ENCODE measurements around the gene HDHD5.

The HDHD5 gene

GRCh38 chr22:17140826-17141766, 18.0 kb downstream of the HDHD5 start:
- no peaks in the 10 kb centered on the region for H3K27me3 Mint-ChIP-seq
- no peaks in the 10 kb centered on the region for H3K9me3 Mint-ChIP-seq (ENCODE audit: low read depth)
- H3K4me1 Mint-ChIP-seq (ENCODE audit: low read depth): no peaks in the 10 kb centered on the region
- H3K4me3 Mint-ChIP-seq: no peak overlapping the region
- H3K36me3 Mint-ChIP-seq: peaks cover 2% of the 10 kb centered on the region
- H3K27ac Mint-ChIP-seq: no peak overlapping the region

- Mint-ChIP-seq H3K9me3 (ENCODE audit: low read depth) (no peaks in the 10 kb centered on the region), H3K27ac (peak overlapping the region; percentile 38), H3K4me3 (no peak overlapping the region), H3K4me1 (ENCODE audit: low read depth) (no peaks in the 10 kb centered on the region), H3K27me3 (no peaks in the 10 kb centered on the region), H3K36me3 (peaks cover 2% of the 10 kb centered on the region)
These were observed 19.1 kb downstream of the HDHD5 start for GRCh38 chr22:17140022-17140421.

DNA sequence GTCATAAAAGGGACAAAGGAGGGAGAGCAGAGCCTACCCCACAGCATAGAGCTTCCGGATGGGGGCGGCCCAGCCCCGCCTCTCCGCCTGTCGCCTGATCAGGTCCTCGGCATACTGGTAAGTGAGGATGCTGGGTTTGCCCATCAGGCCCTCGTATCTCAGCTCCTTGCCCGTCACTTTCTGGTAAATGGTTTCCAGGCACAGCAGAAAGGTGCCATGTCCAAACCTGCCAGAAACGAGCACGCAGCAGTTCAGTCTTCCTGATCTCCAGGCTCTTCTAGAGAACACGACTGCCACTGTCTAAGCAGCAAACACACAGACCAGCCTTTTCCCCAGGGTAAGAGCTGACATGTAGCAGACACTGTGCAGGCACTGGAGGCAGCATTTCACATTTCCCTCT, 20.6 kb downstream of the HDHD5 start:
- peaks cover 2% of the 10 kb centered on the region for H3K36me3 Mint-ChIP-seq
- H3K27me3 Mint-ChIP-seq: no peaks in the 10 kb centered on the region
- H3K27ac Mint-ChIP-seq: no peak overlapping the region
- no peak overlapping the region for H3K4me3 Mint-ChIP-seq
- H3K4me1 Mint-ChIP-seq (ENCODE audit: low read depth): no peaks in the 10 kb centered on the region
- H3K9me3 Mint-ChIP-seq (ENCODE audit: low read depth): no peaks in the 10 kb centered on the region

DNA sequence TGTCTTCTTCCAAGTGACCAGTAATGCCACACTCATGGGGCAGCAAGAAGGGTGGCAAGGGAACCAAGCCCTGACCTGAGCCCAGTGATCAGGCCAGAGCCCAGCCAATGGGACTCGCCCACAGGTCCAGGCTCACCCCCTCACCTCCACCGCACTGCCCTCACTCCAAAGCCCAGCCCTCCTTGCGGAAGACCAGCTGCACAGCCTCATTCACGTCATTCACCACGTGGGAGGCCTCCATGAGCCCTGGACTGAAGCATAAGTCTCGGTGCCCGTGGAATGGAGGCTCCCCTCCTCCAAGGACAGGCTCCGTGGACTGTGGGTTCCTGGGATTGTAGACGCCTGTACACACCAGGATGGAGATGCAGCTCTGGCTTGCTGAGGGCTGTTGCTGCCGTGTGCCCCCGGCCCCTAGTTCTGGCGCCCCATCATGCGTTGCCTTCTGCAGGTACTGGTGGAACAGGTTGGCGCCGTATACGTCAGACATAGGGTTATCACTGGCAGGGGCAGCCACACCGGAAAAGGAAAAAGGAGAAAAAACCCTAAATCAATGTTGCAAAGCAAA, 21.1 kb downstream of the HDHD5 start:
- H3K27ac Mint-ChIP-seq: no peak overlapping the region
- no peaks in the 10 kb centered on the region for H3K4me1 Mint-ChIP-seq (ENCODE audit: low read depth)
- no peak overlapping the region for H3K4me3 Mint-ChIP-seq
- no peaks in the 10 kb centered on the region for H3K9me3 Mint-ChIP-seq (ENCODE audit: low read depth)
- H3K27me3 Mint-ChIP-seq: no peaks in the 10 kb centered on the region
- H3K36me3 Mint-ChIP-seq: peaks cover 2% of the 10 kb centered on the region

DNA sequence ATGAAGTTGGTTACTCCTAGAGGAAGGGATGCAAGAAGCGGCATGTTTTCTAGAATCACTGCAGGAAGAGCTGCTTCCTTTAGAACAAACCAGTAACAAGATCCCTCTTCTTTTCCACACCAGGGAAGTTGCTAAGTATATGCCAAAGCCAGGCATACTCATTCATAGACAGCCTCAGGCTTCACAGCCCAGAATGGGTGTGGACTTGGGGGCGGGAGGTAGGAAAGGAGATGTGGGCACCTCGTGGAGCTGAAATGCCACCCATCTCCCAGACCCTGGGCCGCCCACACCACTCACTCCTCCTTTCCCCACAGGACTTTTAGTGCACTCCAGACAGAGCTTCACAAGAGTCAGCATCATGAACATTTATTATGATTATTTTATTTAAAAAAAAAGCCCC, 21.9 kb downstream of the HDHD5 start:
- no peaks in the 10 kb centered on the region for H3K27me3 Mint-ChIP-seq

GRCh38 chr22:17135153-17135760, 23.8 kb downstream of the HDHD5 start:
- H3K9me3 Mint-ChIP-seq (ENCODE audit: low read depth): no peaks in the 10 kb centered on the region
- H3K4me1 Mint-ChIP-seq (ENCODE audit: low read depth): no peaks in the 10 kb centered on the region
- H3K36me3 Mint-ChIP-seq: peaks cover 2% of the 10 kb centered on the region
- H3K27ac Mint-ChIP-seq: no peak overlapping the region
- no peaks in the 10 kb centered on the region for H3K27me3 Mint-ChIP-seq
- no peak overlapping the region for H3K4me3 Mint-ChIP-seq

More for the DNA sequence above, 21.9 kb downstream of the HDHD5 start:
- Mint-ChIP-seq H3K4me1 (ENCODE audit: low read depth) (no peaks in the 10 kb centered on the region), H3K4me3 (no peak overlapping the region), H3K27ac (no peak overlapping the region), H3K36me3 (peaks cover 2% of the 10 kb centered on the region), H3K9me3 (ENCODE audit: low read depth) (no peaks in the 10 kb centered on the region)

DNA sequence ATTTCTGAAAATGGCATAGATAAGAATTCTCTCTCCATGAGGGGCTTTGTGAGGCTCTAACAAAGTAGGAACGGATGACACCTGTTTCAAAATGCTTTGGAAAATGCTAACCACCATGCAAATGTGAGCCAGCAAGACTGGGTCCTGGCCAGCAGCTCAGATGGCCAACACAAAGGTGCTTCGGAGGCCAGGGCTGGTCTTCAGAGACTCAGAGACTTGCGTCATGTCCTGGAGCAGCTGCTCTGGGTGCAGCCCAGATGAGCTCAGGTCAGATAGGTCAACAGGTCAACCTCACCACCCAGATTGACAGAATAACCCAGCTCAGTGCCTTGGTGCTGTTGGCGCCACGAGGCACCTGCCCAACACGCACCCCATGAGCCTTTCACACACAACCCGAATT, 25.9 kb downstream of the HDHD5 start:
- Mint-ChIP-seq H3K27ac (no peak overlapping the region), H3K36me3 (peaks cover 4% of the 10 kb centered on the region), H3K9me3 (ENCODE audit: low read depth) (no peaks in the 10 kb centered on the region), H3K4me1 (ENCODE audit: low read depth) (no peaks in the 10 kb centered on the region), H3K4me3 (no peak overlapping the region), H3K27me3 (no peaks in the 10 kb centered on the region)

GRCh38 chr22:17132112-17132511, 27.0 kb downstream of the HDHD5 start:
- peaks cover 4% of the 10 kb centered on the region for H3K36me3 Mint-ChIP-seq
- H3K9me3 Mint-ChIP-seq (ENCODE audit: low read depth): no peaks in the 10 kb centered on the region
- H3K27ac Mint-ChIP-seq: no peak overlapping the region
- no peak overlapping the region for H3K4me3 Mint-ChIP-seq
- no peaks in the 10 kb centered on the region for H3K27me3 Mint-ChIP-seq
- H3K4me1 Mint-ChIP-seq (ENCODE audit: low read depth): no peaks in the 10 kb centered on the region

- H3K27me3 Mint-ChIP-seq: no peaks in the 10 kb centered on the region
- no peak overlapping the region for H3K4me3 Mint-ChIP-seq
- peaks cover 2% of the 10 kb centered on the region for H3K36me3 Mint-ChIP-seq
- no peaks in the 10 kb centered on the region for H3K4me1 Mint-ChIP-seq (ENCODE audit: low read depth)
- H3K9me3 Mint-ChIP-seq (ENCODE audit: low read depth): no peaks in the 10 kb centered on the region
- no peak overlapping the region for H3K27ac Mint-ChIP-seq
These were observed 27.4 kb downstream of the HDHD5 start for GRCh38 chr22:17131686-17132085.

DNA sequence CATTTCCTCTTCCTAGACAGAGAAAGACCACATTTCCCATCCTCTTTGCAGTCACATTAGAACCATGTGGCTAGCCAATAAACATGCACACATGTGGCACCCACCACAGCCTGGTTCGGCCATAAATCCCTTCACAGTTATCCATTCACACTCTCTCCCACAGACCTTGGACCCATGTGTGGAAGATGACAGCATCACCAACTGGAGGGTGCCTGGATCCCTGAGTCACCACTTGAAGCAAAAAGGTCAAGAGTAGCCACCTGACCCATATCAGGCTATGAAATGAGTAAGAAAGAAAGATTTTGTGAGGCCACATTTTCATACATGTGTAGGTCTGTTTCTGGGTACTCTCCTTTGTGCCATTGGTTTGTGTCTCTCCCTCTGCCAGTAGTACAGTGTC, 28.9 kb downstream of the HDHD5 start:
- no peak overlapping the region for H3K27ac Mint-ChIP-seq
- H3K4me1 Mint-ChIP-seq (ENCODE audit: low read depth): no peaks in the 10 kb centered on the region
- no peaks in the 10 kb centered on the region for H3K9me3 Mint-ChIP-seq (ENCODE audit: low read depth)
- H3K4me3 Mint-ChIP-seq: no peak overlapping the region
- H3K36me3 Mint-ChIP-seq: peaks cover 2% of the 10 kb centered on the region
- no peaks in the 10 kb centered on the region for H3K27me3 Mint-ChIP-seq

DNA sequence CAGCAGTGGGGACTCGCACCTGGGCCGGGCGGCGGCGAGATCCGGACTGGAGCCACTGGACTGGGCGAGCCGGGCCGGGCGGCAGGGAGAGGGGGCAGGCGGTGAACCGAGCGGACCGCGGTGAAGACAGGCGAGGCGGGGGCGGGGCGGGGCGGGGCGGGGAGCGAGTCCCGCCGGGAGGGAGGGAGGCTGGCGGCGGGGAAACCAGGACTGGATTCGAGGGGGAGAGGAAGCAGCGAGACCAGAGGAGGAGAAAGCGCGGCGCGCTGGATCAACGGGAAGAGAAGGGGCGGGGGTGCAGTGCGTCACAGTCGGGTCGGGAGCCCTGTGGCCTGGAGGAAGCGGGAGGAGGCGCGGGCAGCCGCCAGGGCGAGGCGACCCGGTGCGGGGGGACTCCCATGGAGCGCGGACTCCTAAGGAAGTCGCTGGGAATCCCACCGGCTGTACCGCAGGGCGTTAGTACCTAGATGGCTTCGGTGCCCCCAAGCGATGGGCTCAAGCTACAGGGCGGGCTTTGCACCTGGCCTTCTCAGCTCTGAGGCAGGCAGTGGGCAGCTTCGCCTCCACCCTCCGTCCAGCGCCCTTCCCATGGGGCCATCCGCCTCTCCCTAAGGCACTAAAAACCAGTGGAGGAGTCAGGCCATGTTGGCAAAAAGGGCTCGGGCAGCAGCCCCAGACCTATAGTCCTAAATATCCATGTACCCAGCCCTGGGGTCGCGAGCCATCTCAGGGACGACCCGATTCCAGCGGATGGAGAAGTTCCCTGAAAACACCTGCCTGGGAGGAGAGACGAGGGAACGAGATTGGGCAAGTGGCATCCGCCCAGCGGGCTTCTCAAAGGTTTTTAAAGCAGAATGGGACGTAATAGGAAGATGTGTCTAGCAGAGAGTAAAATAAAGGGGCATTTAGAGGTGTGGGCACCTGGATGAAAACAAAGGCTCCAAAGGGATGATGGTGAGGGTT, 37.6 kb downstream of the HDHD5 start, which contains the start of gene TMEM121B:
TSS of gene TMEM121B (minus strand) at position 128 of the 963 bp plus-strand sequence. CDS start 233 bp downstream, outside the sequence.
- H3K4me3 Mint-ChIP-seq: peak within 1 kb of the TSS; percentile 72
- peaks cover 6% of the 10 kb centered on the region for H3K27me3 Mint-ChIP-seq
- H3K4me1 Mint-ChIP-seq (ENCODE audit: low read depth): peaks cover 34% of the 10 kb centered on the region
- no peaks in the 10 kb centered on the region for H3K9me3 Mint-ChIP-seq (ENCODE audit: low read depth)
- H3K36me3 Mint-ChIP-seq: no peaks in the 10 kb centered on the region
- H3K27ac Mint-ChIP-seq: no peak within 1 kb of the TSS

DNA sequence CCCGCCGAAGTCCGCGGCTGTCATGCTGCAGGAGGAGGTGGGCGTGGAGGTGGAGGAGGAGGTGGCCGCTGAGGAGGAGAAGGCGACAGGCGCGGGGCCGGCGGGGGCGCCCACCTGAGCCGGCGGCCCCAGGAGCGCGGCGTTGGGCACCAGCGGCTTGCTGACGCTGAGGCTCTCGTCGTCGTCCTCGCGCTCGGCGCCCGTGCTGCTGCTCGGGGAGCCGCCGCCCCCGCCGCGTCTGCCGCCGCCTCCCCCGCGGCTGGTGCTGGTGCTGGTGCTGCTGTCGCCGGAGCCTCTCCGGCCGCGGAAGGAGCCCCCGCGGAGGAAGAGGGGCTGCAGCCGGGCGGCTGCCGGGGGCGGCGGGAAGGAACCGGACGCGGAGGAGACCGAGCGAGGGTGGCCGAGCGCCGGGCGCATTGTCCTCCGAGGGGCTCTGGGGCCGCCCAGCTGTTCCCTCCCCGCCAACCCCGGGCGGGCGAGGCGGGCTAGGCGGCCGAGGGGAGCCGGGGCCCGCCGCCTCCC, 38.3 kb downstream of the HDHD5 start:
- Mint-ChIP-seq H3K4me3 (no peak overlapping the region), H3K9me3 (ENCODE audit: low read depth) (no peaks in the 10 kb centered on the region), H3K27me3 (peaks cover 6% of the 10 kb centered on the region), H3K4me1 (ENCODE audit: low read depth) (peaks cover 41% of the 10 kb centered on the region), H3K27ac (no peak overlapping the region), H3K36me3 (no peaks in the 10 kb centered on the region)

DNA sequence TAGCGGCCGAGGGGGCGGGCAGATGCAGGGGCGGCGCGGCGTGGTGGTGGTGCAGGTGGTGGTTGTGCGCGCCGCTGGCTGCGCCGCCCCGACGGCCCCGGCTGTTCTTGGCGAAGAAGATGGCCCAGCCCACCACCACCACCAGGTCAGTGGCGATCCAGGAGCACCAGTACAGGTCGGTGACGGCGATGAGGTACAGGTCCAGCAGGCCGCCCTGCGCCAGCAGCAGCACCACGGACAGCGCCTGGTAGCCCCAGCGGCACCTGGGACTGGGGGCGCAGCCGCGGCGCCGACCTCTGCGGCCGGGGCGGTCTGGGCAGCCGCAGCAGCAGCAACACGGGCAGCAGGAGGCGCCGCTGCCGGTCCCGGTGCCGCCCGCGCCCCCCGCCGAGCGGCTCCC, 38.8 kb downstream of the HDHD5 start:
- Mint-ChIP-seq H3K4me1 (ENCODE audit: low read depth) (peaks cover 46% of the 10 kb centered on the region), H3K9me3 (ENCODE audit: low read depth) (no peaks in the 10 kb centered on the region), H3K27ac (no peak overlapping the region), H3K4me3 (peak overlapping the region; percentile 51), H3K27me3 (peaks cover 6% of the 10 kb centered on the region), H3K36me3 (no peaks in the 10 kb centered on the region)

DNA sequence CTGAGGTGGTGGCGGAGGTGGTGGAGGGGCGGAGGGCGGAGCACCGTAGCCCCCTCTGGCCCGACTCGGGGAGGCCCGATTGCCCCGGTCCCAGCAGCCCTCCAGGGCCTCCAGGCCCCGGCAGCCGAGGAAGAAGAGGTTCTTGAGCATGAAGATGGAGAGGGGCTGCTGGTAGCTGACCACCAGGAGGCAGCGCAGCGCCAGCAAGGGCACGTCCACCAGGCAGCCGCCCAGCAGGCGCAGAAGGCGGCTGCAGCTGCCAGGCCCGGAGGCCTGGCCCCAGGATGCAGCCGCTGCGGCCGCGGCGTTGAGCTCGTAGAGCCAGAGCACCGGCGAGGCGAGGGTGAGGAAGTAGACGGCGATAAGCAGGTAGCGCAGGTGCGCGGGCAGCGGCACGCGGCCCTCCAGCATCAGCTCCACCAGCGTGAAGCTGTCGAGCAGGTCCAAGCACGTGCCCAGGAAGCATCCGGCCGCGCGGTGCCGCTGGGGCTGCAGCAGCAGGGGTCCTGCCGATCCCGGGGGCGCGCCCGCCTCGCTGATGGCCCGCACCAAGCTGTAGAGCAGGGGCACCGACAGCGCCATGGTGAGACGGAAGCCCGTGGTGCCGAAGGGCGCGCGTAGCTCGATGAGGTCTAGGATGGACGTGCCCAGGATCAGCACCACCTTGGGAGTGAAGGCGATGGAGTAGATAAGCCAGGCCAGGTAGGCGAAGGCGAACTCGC, 39.4 kb downstream of the HDHD5 start:
- H3K4me1 Mint-ChIP-seq (ENCODE audit: low read depth): peaks cover 52% of the 10 kb centered on the region
- H3K4me3 Mint-ChIP-seq: peak overlapping the region; percentile 64

More for the DNA sequence above, 39.4 kb downstream of the HDHD5 start:
- Mint-ChIP-seq H3K27ac (no peak overlapping the region), H3K27me3 (peaks cover 6% of the 10 kb centered on the region), H3K9me3 (ENCODE audit: low read depth) (no peaks in the 10 kb centered on the region), H3K36me3 (no peaks in the 10 kb centered on the region)
